GM19025 (cell line): ENCODE results near the gene MPP2.
"Not testable (repeated sequence)": the region's sequence is repeated elsewhere in the genome, so short reads cannot be mapped to it uniquely, and the experiment has no call there.

ENCODE experiments used
- ATAC-seq: cut with Tn5 transposase; IDR thresholded peaks from one replicate; pipeline ENCODE4 v1.9.1; 2021; ENCODE audit warnings: mild to moderate bottlenecking, low read depth, moderate library complexity; ENCODE audit not compliant: unreplicated experiment

MPP2 gene, protein sequence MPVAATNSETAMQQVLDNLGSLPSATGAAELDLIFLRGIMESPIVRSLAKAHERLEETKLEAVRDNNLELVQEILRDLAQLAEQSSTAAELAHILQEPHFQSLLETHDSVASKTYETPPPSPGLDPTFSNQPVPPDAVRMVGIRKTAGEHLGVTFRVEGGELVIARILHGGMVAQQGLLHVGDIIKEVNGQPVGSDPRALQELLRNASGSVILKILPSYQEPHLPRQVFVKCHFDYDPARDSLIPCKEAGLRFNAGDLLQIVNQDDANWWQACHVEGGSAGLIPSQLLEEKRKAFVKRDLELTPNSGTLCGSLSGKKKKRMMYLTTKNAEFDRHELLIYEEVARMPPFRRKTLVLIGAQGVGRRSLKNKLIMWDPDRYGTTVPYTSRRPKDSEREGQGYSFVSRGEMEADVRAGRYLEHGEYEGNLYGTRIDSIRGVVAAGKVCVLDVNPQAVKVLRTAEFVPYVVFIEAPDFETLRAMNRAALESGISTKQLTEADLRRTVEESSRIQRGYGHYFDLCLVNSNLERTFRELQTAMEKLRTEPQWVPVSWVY

DNA sequence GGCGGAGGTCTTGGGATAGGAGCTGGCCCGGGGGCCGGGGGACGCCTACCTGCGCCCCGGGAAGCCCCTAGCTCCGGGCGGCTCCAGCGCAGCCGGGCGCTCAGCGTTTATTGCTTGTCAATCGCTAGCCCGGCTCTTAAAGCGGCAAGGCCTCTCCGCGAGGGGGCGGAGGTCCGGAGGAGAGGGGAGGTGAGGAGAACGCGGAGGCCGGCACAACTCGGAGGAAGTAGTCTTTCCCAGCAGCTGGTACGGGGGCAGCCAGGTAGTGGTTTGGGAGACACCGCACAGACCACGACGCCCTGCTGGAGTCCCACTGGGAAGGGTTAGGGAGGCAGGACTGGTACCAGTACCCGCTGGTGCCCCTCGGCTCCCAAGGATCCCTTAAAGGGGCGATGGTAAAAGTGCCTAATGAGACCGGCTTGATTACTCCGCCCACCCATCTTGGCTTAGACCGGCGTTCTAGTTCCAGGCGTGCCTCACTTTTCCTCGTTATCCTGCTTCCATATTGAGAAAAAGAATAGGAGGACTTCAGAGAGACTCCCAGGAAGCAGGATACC is at the start of gene MPP2:
Gene MPP2 (minus strand): TSS at position 112 of the 557 bp plus-strand sequence. CDS start 3,076 bp downstream, outside the sequence.
- ATAC-seq, result no peak

DNA sequence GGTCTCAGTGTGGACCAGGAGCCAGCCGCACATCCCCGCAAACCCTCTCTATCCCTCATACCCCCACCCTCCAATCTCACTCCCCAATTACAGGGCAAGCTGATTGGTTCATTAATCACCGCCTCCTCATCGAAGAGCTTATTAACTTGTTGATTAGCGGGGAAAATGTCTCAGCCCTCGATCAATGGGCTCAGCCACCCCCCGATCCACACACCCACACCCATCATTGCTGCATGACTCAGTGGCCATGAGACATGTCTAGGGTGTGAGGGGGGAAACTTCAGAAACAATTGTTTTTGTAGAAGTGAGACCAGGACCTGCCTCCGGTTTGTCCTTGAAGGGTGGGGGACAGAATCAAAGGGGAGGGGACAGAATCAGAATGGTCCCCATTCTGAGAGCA is 48.9 kb upstream of the MPP2 start:
- no peak for ATAC-seq

DNA sequence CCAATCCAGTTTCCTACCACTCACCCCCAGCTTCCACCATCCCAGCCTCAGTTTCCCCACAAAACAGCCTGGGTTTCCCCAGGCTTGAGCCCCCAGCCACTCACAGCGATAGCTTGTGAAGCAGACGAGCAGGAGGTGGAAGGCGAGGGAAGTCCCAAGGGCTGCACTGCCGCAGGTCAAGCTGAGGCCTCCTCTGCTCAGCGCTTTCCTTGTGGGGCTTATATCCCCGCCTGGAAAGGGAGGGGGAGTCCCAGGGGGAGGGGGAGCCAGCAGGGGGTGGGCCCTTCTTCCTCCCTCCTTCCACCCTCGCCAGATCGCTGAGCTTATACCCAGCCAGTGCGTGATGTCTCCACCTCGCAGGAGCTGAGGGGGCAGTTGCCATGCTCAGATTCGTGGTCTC is 46.4 kb upstream of the MPP2 start, which contains the start of gene PYY:
Gene PYY (minus strand): TSS at position 195 of the 400 bp plus-strand sequence. CDS start 457 bp downstream, outside the sequence.
- no peak for ATAC-seq

DNA sequence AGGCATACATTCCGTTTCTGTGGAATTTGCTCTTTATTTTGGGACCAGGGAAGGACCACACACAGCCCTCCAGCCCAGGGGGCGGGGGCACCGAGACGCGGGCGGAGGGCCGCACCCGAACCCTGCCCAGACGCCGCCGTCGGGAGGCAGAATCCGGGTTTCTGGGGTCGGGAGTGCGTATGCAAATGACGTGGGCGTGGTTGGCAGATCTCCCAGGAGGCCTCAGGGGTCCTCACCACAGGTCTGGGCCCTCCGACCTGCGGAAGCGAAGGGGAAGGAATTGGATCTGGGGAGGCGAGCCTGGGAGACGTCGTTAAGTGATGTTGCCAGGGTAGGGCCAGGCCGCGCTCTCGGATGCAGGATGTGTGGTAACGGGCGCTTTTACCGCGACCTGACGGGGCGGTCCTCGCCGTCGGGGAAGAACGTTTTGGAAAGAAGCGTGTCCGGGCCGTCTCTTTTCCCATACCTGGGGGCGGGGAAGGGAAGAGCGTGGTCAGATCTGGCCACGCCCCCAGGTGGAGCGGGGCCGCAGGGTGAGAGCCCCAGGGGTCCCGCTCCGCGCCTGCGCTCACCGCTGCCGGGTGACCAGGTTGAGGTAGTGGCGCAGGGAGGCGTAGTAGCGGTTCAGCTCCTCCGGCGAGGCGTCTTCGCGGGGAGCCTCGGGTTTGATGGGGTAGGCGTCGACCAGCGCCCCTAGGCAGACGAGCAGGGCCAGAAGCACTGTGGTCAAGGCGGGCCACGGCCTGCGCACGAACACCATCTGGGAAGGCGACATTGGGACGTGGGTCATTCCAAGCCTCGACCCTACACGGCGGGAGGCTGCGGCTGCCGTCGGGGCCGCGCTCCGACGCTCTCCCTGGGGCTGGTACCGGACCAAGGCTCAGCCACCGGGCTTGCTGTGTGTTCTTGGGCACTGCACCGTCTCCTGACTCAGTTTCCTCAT is 45.7 kb upstream of the MPP2 start:
- ATAC-seq, result no peak

DNA sequence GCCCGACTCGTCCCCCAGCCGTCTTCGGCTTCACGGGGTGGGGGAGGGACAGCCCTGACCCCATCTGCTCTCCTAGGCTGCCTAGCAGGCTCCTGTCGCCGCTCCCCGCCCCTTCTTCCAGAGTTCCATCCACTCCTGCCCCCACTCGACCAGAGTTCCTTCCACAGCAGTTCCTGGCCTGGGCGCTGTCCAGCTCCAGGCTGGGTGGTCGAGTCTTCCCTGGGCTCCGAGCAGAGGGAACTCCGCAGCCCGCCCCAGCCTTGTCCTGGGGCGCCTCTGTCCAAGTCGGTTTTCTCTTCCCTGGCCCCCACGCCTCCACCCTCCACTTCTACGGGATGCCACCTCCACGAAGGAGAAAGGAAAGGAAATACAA is 45.0 kb upstream of the MPP2 start:
- no peak for ATAC-seq

DNA sequence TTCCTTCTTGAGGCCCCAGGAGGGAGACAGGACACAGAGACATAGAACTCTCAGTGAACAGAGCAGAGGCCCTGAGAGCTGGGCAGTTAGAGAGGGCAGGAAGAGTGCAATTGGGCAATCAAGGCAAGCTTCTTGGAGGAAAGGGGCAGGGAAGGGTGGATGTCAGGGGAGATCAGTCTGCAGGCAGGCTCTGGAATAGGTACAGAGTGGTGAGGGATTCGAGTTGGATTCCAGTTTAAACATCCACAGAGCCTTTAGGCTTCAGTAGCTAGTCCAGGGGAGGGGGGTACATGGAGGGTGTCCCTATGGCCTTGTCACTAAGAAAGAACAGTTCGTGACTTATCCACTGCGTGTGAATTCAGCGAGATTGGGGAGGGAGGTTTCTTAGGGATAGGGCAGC is 44.4 kb upstream of the MPP2 start:
- ATAC-seq, result no peak

DNA sequence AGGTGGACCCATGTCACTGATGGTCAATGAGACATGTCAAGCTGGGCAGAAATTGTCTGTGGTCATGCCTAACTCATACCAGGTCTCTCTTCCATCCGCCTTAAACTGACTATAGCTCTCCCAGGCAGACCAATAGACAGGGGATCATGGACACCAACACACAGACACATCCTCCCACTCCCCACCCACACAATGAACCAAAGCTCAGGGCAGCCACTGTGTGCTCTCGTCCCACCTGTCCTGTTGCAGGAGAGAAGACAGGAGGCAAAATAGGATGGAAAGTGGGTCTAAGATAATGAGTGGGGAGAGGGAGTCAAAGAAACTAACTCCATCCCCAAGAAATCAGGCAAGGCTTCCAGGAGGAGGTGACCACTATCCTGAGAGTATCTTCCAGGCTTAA is 43.2 kb upstream of the MPP2 start:
- no peak for ATAC-seq

DNA sequence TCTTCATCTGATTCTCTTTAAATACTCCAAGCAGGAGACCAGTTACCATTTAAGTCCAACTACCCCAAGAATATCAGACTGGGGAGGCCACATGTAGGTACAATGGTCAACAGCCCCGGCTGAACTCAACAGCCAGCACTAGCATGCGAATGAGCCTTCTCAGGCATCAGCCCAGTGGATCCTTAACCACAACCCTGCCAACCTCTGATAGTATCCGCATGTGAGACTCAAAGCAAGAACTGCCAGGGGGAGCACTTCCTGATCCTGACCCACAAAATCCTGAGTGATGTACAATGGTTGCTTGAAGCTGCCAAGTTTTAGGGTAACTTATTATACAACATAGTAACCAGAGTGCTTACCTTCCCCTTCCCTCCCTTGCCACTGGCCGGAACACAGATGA is 42.4 kb upstream of the MPP2 start:
- ATAC-seq, result no peak

DNA sequence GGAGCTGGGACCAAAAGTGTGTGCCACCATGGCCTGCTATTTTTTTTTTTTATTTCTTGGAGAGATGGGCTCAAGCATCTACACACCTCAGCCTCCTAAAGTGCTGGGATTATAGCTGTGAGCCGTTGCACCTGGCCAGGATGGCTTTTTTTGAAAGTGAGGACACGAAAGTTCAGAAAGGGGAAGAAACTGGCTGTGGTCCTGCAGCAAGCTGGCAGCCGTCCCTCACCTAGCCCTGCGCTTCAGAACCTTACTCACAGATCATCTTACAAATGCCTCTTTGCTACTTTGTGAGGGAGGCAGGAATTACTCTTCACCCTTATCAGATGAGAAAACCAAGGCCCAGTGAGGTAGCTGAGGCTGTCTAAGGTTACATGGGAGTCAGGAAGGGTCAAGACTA is 39.4 kb upstream of the MPP2 start:
- no peak for ATAC-seq

DNA sequence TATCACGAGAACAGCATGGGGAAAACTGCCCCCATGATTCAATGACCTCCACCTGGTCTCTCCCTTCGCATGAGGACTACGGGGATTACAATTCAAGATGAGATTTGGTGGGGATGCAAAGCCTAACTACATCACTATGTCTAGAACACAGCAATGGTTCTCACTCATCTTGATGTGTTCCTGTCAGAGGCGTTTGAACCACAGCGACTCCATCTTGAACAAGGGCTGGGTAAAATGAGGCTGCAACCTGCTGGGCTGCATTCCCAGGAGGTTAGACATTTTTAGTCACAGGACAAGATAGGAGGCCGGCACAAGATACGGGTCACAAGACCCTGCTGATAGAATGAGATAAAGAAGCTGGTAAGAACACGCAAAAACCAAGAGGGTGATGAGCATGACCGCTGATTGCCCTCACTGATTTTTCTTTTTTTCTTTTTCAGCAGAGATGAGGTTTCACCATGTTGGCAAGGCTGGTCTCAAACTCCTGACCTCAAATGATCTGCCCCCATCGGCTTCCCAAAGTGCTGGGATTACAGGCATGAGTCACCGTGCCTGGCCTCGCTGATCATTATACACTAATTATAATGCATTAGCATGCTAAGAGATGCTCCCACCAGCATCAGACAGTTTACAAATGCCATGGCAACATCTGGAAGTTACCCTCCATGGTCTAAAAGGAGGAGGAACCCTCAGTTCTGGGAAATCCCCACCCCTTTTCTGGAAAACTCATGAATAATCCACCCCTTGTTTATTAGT is 37.9 kb upstream of the MPP2 start:
- no peak for ATAC-seq

DNA sequence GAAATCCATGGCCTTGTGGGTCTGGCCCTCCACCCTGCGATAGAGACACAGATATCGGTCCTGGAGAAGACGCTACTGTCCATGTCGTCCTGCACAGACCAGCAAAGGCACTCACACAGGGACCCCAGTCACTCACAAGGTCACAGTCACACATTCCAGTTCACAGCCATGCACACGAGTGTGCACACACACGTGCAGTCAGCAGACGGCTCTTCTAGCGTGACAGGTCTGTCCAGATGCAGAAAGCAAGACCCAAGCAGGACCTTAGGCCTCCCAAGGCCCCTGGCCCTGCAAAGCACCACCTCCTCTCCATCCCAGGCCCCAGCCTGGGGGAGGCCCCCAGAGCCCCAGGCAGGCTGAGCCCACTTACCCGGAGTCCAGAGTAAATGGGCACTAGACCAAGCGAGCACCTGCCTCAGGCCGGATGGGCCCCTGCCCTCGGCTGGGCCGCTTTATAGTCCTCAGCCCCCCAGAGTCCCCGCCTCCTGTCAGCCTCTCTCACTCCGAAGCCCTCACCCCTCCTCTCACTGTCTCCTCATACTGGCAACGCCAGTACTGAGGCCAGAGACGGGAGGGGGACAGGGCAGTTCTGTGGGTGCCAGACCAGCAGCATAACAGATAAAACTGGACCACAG is 34.8 kb upstream of the MPP2 start, which contains the start of gene PPY:
Gene PPY (minus strand): TSS at position 426 of the 635 bp plus-strand sequence. CDS start 822 bp downstream, outside the sequence.
- ATAC-seq, result no peak

DNA sequence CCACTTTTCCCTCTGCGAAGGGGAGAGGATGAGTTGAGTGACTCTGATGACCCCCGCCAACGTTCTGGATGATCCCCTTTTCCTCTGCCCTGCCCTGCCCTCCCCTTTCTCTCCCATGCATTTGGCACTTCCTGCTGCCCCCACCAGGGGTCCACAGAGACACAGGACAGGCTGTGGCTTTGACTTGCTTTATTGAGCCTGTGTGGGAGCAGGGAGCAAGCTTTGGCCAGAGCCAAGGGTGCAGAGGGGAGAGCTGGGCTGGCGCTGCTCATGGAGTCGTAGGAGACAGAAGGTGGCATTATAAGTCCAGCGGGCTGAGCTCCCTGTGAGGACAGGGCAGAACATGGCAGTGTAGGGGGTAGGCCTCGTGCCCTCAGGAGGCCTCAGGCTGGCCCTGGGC is 33.3 kb upstream of the MPP2 start:
- no peak for ATAC-seq

DNA sequence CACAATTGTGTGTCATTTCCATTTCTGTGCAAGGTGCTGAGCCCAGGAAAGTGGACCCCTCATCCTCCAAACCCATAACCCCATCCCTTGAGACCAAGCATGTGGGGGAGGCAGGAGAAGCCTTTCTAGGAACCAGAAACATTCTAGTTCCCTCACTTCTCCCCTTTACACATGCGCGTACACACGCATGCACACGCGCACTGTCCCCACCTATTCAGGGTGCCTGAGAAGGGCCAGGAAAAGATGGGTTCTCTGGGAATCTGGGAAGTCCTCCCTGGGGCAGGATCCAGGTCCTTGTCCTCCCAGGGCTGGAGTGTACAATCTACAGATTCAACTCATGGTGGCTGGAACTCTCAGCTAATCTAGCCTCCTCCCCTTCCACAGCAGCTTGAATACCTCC is 32.5 kb upstream of the MPP2 start:
- ATAC-seq, result no peak

DNA sequence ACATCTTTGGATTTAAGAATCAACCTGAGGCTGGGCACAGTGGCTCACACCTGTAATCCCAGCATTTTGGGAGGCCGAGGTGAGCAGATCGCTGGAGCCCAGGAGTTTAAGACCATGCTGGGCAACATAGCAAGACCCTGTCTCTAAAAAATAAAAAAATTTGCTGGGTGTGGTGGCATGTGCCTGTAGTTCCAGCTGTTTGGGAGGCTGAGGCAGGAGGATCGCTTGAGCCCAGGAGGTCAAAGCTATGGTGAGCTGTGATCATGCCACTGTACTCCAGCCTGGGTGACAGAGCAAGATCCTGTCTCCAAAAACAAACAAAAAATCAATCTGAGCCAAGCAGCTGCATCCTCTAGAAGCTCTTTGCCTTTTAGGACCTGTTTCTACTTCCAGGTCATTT is 32.1 kb upstream of the MPP2 start:
- not testable (repeated sequence) for ATAC-seq

DNA sequence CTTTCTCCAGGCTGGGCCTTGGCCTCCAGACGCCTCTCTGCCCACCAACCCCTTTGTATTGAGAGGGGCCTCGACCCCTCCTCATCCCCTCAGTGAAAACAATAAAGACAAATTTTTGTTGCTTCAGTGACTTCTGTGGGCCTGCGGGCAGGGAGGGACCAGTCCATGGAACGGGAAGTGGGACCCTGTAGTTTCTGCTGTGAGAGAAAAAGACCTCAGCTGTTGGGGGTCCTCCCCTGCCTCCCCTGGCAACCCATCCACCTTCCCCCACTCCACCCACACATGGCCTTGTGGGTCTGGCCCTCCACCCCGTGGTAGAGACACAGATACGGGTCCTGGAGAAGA is 31.5 kb upstream of the MPP2 start:
- no peak for ATAC-seq

DNA sequence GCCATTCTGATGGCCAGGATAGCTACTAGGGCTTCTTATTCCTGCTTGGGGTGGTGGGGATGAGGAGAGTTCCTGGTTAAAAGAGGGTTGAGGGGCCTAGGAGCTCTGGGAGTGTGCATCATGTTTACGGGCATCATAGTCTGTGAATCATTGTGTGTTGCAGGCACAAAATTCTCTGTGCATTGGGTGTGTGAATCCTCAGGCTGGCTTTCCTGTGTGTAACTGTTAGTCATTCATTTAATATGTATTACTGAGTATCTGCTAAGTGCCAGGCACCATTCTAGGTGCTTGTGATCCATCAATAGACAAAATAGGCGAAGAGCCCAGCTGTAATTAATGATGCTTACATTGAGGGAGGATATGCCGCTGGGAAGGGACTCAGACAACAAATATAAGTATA is 29.1 kb upstream of the MPP2 start:
- ATAC-seq, result no peak

DNA sequence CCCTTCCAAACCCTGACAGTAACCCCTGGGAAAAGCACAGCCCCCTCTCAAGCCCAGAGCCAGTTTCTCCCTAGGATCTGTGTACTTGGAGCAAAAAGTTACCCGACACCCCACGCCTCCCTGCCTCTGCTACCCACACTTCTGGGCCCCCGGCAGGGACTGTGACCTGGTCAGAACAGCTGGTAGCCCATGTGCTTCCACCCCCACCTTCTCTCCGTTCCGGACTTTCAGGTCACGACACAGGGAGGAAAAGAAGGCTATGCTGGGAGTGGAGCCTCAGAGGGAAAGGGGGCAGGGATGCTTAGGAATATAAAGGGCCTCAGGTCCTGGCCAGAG is 28.6 kb upstream of the MPP2 start:
- no peak for ATAC-seq

DNA sequence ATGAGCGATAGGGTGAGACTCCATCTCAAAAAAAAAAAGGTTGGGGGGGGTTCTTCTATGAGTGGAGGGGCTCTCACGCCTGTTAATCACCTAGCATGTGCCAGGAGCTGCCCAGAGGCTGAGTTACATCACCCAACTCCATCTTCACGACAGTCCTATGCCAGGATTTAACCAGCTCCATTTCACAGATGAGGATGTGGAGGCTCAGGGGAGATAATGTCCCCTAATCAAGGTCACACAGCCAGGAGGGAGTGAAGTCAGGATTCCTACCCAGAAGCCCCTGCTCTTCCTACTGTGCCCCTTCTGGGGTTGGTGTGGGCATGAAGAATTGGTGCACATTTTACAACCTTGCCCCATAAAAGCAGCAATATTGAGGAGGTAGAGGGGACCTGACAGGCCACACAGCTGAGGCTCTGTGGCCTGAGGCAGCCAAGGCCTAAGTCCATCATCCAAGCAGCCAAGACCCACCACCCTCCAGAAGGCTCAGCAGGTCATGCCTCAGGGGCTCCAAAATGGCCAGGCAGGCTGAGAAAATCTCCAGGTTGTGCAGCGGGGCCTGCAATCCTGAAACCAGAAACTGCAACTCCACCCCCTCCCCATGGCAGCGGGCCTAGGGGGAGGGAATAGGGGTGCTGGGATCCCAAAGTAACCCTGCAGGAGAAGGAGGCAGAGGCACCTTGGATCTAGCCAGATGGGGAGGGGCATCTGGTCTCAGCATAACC is 28.0 kb upstream of the MPP2 start:
- no peak for ATAC-seq

DNA sequence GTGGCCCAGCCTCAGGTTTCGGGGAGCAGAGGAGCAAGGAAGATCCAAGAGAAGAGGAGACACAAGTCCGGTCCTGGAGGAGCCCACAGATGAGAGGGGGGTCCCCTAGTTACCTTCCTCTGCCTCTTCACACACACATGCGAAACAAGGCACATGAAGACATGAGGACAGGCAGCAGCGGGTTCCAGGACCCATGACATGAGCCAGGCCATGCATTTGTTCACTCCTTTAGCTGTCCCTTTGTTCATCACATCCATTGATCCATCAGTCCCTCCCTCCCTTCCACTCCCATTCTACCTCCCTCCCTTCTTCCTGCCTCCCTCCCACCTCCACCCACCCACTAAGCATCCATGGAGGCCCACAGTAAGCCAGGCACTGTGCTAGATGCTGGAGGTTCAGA is 25.6 kb upstream of the MPP2 start:
- ATAC-seq, result no peak
